NCI-H524 treated with DMSO at 0.1 percent for 48 hours (cell line): ENCODE measurements around the gene BLMH.
"Not testable (repeated sequence)": the region's sequence is repeated elsewhere in the genome, so short reads cannot be mapped to it uniquely, and the experiment has no call there.

Source experiments
- DNase-seq: peaks from one replicate; lab custom pipeline; 2025; lab: John Stamatoyannopoulos, UW

The BLMH gene

GRCh38 chr17:30229012-30229411 is 62.7 kb downstream of the BLMH start:
- DNase-seq = no peak

- DNase-seq = no peak
These were observed 63.7 kb downstream of the BLMH start for GRCh38 chr17:30228011-30228410.

- no peak for DNase-seq
These were observed 64.9 kb downstream of the BLMH start for GRCh38 chr17:30226878-30227277.

GRCh38 chr17:30225919-30226553 is 65.7 kb downstream of the BLMH start:
- DNase-seq = no peak

- no peak for DNase-seq
These were observed 66.6 kb downstream of the BLMH start for GRCh38 chr17:30225112-30225511.

GRCh38 chr17:30224419-30224960 is 67.3 kb downstream of the BLMH start:
- DNase-seq = no peak

GRCh38 chr17:30222721-30223175 is 69.0 kb downstream of the BLMH start:
- DNase-seq = no peak

GRCh38 chr17:30222251-30222650 is 69.5 kb downstream of the BLMH start:
- DNase-seq = no peak

GRCh38 chr17:30221346-30221745 is 70.4 kb downstream of the BLMH start:
- DNase-seq = no peak

GRCh38 chr17:30220414-30220813 is 71.3 kb downstream of the BLMH start:
- no peak for DNase-seq

- no peak for DNase-seq
These were observed 71.9 kb downstream of the BLMH start for GRCh38 chr17:30219833-30220232.

GRCh38 chr17:30219315-30219714 is 72.4 kb downstream of the BLMH start:
- no peak for DNase-seq

GRCh38 chr17:30218799-30219198 is 72.9 kb downstream of the BLMH start:
- DNase-seq = no peak

GRCh38 chr17:30217746-30218245 is 73.9 kb downstream of the BLMH start:
- no peak for DNase-seq

GRCh38 chr17:30217054-30217453 is 74.7 kb downstream of the BLMH start:
- no peak for DNase-seq

GRCh38 chr17:30212750-30213149 is 79.0 kb downstream of the BLMH start:
- no peak for DNase-seq

GRCh38 chr17:30211371-30211770 is 80.4 kb downstream of the BLMH start:
- no peak for DNase-seq

- no peak for DNase-seq
These were observed 80.8 kb downstream of the BLMH start for GRCh38 chr17:30210901-30211300.

- DNase-seq = no peak
These were observed 81.4 kb downstream of the BLMH start for GRCh38 chr17:30210366-30210765.

GRCh38 chr17:30209930-30210329 is 81.8 kb downstream of the BLMH start:
- no peak for DNase-seq

GRCh38 chr17:30208214-30208613 is 83.5 kb downstream of the BLMH start:
- DNase-seq = no peak

GRCh38 chr17:30207655-30208054 is 84.1 kb downstream of the BLMH start:
- DNase-seq = no peak

- DNase-seq = no peak
These were observed 88.2 kb downstream of the BLMH start for GRCh38 chr17:30203471-30203981.

- not testable (repeated sequence) for DNase-seq
These were observed 91.1 kb downstream of the BLMH start for GRCh38 chr17:30200656-30201055.
